NCI-H187 (cell line): ENCODE measurements around the gene INPP5K.

ENCODE experiments used
- DNase-seq, 2 experiments: peaks; one replicate each; lab custom pipeline; 2025; lab: John Stamatoyannopoulos, UW

Gene INPP5K

GRCh38 chr17:1485423-1486376 is 30.7 kb downstream of the INPP5K start:
- DNase-seq = no peak

DNA sequence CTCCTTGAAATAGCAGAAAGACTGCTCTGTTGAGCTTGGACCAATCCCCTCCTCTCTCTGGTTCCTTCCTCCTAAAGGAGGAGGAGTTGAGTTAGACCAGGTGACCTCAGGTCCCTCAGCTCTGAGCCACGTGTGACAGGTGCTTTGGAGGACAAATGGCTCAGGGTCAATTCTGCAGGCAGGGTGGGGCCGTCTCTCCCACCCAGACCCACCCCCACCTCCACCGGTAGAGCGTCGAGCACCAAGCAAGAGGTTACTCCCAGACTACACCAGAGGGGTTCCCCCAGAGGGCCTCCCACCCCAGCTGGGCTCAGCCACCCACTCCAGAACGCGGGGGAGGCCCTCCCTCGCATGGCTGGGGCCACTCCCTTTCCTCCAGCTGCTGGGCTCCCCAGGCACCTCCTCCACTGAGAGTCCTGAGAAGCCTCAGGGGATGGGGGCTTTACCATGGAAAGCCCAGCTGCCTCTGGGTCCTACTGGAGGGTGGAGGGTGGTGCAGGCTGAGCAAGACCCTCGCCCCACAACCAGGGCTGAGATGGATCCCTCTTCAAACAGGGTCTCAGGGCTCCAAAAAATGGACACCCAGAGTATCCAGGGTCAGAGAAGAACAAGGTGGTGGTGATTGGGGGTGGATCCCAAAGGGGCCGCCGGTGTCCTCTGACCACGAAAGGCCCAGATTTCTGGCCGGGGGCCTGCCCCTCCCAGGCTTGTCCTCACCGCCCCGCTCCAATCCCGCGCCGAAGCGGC is 31.6 kb downstream of the INPP5K start:
- peak in 1 of 2 experiments; percentile 50 for DNase-seq

DNA sequence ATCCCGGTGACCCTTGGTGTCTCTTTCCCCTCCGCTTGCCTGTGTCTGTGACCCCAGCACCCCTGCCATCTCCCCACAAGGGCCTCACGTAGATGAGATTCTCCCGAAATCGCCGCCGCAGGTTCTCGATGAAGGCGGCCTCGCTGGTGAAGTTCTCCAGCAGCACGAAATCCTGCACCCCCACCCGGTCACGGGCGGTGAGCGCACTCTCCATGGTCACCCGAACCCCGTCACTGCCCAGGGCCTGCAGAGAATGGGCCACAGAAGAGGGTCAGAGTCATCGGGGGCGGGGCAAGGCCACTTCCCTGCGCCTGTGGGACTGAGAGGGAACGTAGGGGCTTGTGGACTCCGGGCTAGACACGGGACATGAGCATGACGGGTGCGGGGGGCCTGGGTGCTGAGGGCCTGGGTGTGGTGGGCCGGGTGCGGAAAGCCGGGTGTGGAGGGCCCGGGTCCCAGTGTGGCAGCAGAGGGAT is 32.3 kb downstream of the INPP5K start:
- DNase-seq = no peak

DNA sequence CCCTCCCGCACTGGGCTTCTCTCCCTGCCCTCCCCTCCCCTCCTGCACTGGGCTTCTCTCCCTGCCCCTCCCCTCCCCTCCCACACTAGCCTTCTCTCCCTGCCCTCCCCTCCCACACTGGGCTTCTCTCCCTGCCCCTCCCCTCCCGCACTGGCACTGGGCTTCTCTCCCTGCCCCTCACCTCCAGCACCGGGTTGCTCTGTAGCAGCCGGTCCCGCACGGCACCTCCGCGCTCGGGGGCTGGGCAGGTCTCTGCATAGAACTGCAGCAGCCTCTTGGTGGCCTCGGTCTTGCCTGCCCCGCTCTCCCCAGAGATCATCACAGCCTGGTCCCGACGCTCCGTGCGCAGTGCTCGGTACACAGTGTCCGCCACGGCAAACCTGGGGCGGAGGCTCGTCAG is 33.7 kb downstream of the INPP5K start:
- DNase-seq = no peak

DNA sequence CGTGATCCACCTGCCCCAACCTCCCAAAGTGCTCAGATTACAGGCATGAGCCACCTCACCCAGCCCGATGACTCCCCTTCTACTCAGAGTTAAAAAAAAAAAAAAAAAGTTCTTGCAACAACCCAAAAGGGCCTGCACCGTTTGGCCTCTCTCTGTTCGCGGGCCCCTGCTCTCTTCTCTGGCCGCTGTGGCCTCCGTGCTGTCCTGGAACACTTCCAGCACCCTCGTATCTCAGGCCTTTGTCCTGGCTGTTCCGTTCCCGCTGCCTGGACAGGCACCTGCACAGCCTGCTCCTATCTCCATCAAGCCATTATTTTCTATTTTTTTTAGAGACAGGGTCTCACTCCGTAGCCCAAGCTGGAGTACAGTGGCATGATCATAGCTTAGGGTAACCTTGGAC is 34.7 kb downstream of the INPP5K start:
- DNase-seq = no peak

- no peak for DNase-seq
Measured at GRCh38 chr17:1480747-1481465, 35.5 kb downstream of the INPP5K start.

DNA sequence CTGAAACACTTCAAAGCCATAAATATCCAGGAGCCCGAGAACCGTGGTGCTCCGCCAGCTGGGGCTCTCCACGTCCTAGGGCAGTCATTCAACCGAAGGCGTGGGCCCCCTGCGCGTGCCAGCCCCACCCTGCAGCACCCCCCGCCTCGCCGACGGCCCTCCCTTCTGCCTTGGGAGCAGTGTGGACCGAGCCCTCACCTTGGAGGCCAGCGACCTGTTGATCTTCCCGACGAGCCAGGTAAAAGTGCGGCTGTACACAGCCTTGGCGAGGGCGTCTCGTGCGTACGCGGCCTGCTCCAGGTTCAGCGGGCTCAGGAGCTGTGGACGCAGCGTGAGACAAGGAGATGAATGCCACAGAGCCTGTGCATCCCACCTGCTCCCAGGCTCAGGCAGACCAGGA is 38.0 kb downstream of the INPP5K start:
- DNase-seq = no peak

DNA sequence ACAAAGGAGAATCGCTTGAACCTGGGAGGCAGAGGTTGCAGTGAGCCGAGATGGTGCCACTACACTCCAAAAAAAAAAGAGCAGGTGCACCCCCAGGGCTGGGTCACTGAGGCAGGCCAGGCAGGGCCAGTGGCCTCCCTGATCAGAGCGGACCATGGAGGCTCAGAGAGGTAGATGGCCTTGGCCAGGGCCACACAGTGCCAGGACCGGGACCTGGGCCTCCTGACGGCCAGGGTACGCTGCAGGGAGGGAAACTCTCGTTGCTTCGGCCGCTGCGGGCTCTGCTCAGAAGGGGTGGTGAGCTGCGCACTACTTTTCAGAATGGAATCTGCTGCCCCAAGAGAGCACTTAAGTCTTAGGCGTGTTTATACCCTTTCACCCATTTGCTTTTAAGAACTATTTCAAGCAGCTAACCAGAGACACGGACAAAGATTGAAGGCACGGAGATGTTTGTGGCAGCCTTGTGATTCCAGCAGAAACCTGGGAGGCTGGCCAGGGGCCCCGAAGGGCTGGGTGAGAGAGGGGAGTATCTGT is 41.0 kb downstream of the INPP5K start:
- DNase-seq = no peak

DNA sequence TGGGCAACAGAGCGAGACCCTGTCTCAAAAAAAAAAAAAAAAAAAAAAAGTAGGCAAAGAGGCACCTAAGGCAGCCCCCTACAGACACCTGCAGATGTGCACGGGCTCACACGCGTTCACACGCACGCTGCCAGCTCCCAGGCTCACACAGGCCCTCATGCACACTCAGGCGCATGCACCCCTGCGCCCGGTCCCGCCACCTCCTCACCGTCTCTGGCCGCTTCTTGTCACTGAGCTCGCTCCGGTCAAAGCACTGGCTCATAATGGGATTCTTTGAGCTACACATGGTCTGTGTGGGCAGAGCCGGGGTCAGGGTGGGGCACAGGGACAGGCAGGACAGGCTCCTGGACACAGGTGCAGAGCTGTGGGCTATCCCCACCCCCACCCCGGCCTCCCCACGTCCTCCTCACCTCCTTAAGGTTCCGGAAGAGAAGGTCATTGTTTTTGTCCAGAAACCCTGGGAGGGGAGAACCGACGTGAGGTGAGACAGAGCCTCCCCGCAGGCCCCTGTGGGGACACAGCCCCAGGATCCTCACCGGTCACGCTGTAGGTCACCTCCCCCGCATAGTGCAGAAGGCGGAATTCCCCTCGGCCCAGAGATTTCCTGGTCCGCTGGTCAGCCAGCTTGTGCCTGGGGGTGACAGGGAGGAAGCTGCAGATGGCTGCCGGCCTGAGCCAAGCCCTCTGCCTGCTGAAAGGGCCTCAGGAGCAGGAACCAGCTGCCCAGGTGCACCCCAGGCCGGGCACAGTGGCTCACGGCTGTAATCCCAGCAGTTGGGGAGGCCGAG is 41.8 kb downstream of the INPP5K start:
- DNase-seq = no peak

- DNase-seq = no peak
Measured at GRCh38 chr17:1473841-1474240, 42.6 kb downstream of the INPP5K start.

GRCh38 chr17:1473170-1473569 is 43.2 kb downstream of the INPP5K start:
- DNase-seq = no peak

DNA sequence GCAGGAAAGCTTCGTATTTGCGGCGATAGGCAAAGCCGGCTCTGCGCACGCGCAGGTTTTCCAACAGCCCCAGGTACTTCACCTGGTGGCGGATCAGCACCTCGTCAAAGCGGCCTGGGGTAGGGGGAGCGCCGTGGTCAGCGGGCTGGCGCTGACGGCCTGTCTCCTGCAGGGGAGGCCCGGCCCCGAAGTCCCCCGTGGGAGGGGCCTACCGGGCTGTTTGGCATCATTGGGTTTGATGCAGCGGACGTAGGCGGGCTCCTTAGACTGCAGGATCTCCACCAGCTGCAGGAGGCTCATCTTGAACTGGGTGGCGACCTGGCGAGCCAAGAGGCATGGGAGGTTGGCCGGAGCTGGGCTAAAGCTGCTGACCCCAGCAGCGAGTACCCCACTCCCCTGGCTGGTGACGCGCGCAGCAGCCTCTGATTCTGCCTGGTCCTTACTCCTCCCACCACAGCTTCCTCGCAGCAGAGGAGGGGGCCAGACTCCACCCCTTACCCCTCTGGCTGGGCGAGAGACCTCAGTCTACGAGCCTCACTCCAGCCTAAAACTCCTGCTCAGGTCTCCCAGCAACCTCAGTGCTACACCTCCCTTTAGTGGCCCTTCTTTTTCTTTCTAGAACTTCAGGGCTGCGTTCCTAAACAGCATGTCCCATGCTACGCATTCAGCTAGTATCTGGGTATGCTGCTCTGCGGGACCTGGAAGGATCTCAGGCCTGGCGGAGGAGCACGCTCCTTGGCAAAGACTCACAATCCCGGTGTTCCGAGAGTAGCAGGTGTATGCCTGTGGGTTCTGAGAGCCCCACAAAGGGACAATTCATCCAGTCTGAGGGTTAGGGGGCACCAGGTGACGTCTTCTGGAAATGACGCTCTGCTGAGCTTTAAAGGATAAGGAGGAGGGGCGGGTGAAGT is 44.2 kb downstream of the INPP5K start:
- DNase-seq = no peak

DNA sequence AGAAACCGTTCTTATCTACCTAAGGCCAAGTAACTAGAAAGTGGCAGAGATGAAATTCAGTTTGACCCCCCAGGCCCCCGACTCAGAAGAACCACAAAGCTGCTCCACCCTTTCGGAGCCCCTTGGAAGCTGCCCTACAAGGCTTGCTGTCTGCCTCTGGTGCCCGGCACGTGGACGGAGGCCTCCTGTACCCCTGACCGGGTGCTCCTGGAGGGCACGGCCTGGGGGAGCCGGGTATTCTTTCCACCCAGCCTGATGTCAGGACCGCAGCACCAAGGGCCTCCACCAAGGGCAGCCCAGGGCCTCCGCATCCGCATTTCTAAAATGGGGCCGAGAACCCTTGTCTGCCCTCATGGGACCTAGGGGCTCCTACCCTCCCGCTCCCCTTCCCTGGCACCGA is 44.9 kb downstream of the INPP5K start:
- DNase-seq = no peak

GRCh38 chr17:1470755-1471462 is 45.5 kb downstream of the INPP5K start:
- DNase-seq = no peak

GRCh38 chr17:1470071-1470754 is 46.2 kb downstream of the INPP5K start:
- DNase-seq = no peak

DNA sequence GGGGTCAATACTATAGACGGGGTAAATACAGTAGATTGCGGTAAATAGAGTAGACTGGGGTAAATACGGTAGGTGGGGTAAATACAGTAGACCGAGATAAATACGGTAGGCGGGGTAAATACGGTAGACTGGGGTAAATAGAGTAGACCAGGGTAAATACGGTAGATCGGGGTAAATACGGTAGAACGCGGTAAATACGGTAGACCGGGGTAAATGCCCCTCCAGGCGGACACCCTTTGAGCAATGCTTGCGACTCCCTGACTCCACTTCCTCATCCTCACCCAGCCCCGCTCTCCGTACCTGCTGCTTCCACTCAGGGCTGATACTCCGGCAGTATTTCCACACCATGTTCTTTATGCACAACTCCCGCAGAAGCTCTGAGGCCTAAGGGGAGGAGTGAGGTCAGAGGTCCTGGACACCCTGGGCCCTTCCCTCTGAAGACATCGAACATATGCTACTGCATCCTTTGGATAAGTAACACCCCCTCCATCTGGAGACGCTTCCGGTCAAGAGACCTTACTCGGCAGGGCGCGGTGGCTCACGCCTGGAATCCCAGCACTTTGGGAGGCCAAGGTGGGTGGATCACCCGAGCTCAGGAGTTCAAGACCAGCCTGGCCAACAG is 47.1 kb downstream of the INPP5K start:
- DNase-seq = no peak

- DNase-seq = no peak
Measured at GRCh38 chr17:1467898-1468492, 48.4 kb downstream of the INPP5K start.

DNA sequence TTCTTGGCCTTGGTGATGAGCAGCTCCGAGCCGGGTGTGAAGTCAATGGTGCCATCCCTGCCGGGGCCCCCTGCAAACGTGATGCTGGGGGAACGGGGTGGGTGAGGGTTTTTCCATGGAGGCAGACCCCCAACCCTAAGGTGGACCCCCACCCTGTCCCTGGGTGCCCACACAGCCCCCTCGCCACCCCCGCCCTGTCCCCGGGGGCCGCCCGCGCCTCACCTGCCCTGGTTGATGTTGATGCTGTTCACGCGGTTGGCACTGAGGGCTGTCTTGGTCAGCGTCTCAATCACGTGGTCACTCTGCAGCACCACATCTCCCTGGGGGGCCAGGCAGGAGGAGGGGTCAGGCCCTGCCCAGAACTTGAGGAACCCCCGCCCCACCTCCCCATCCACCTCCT is 49.2 kb downstream of the INPP5K start:
- DNase-seq = no peak
